HEK293 (cell line): ENCODE data around the gene UST.

ENCODE experiments used
- CTCF ChIA-PET: fragments of 350-600 bp; formaldehyde crosslinking; extraction: SDS; loops from one replicate; lab custom pipeline; 2021; ENCODE audit warnings: antibody characterized with exemption; lab: Yijun Ruan, JAX
- POLR2A ChIA-PET: fragments of 300-600 bp; formaldehyde crosslinking; extraction: SDS; loops from one replicate; lab custom pipeline; 2020; ENCODE audit warnings: antibody characterized with exemption, inconsistent platforms; lab: Yijun Ruan, JAX
- H3K27ac ChIP-seq: fragments of 200-500 bp; sonication (Bioruptor generic); 2 replicates; pipeline ENCODE4 v1.5.1; 2014; ENCODE audit warnings: low read depth, low read length, control low read depth, inconsistent platforms; ENCODE audit errors: extremely low read depth
- H3K36me3 ChIP-seq, 2 experiments: fragments of 200-500 bp in 1 of 2; sonication (Bioruptor generic) in 1 of 2; 1 replicate in 1 of 2; 2 replicates in 1 of 2; pipeline ENCODE4 v1.5.1; 2014 to 2017; ENCODE audit warnings: inconsistent platforms in 2 of 2, low read length in 2 of 2; ENCODE audit not compliant: control insufficient read depth in 2 of 2, insufficient read depth in 1 of 2
- H3K4me1 ChIP-seq: fragments of 200-500 bp; sonication (Bioruptor generic); 2 replicates; pipeline ENCODE4 v1.5.1; 2014; ENCODE audit warnings: mild to moderate bottlenecking, low read length, inconsistent platforms; ENCODE audit not compliant: control insufficient read depth, insufficient read depth
- H3K4me3 ChIP-seq: 2 replicates; pipeline ENCODE4 v1.5.1; 2011; ENCODE audit warnings: low read depth, mild to moderate bottlenecking, control low read depth, low read length, moderate library complexity
- H3K9me3 ChIP-seq: fragments of 200-500 bp; sonication (Bioruptor generic); 2 replicates; pipeline ENCODE4 v1.5.1; 2014; ENCODE audit warnings: low read depth, low read length, inconsistent platforms; ENCODE audit not compliant: control insufficient read depth, insufficient read depth
- GLI4 ChIP-seq: fragments of 450-650 bp; formaldehyde crosslinking; IDR thresholded peaks from 2 replicates; pipeline ENCODE4 v1.5.1; 2016; ENCODE audit warnings: missing biosample characterization, missing genetic modification characterization
- GLIS1 ChIP-seq: fragments of 450-650 bp; formaldehyde crosslinking; IDR thresholded peaks from 2 replicates; pipeline ENCODE4 v1.5.1; 2016; ENCODE audit warnings: missing biosample characterization, missing genetic modification characterization
- GLIS2 ChIP-seq: fragments of 450-650 bp; formaldehyde crosslinking; IDR thresholded peaks from 2 replicates; pipeline ENCODE4 v1.5.1; 2016; ENCODE audit warnings: missing biosample characterization, missing genetic modification characterization
- PBX3 ChIP-seq: sonication (generic); formaldehyde crosslinking; IDR thresholded peaks from 2 replicates; pipeline ENCODE4 v1.8.1; 2022; ENCODE audit warnings: mild to moderate bottlenecking, moderate library complexity, missing genetic modification reagents
- SP2 ChIP-seq: fragments of 450-650 bp; formaldehyde crosslinking; IDR thresholded peaks from 2 replicates; pipeline ENCODE4 v1.5.1; 2016; ENCODE audit warnings: missing biosample characterization, missing genetic modification characterization
- WT1 ChIP-seq: fragments of 450-650 bp; formaldehyde crosslinking; IDR thresholded peaks from 2 replicates; pipeline ENCODE4 v1.5.1; 2016; ENCODE audit warnings: missing biosample characterization, missing genetic modification characterization
- ZBTB44 ChIP-seq: fragments of 450-650 bp; IDR thresholded peaks from 2 replicates; pipeline ENCODE4 v1.5.1; 2018; ENCODE audit warnings: missing biosample characterization, mild to moderate bottlenecking, missing genetic modification characterization
- ZEB2 ChIP-seq: fragments of 450-650 bp; formaldehyde crosslinking; IDR thresholded peaks from 2 replicates; pipeline ENCODE4 v1.5.1; 2016; ENCODE audit warnings: missing biosample characterization, missing genetic modification characterization
- ZFP3 ChIP-seq: fragments of 450-650 bp; formaldehyde crosslinking; IDR thresholded peaks from 2 replicates; pipeline ENCODE4 v1.5.1; 2016; ENCODE audit warnings: low read depth, missing biosample characterization, missing genetic modification characterization
- ZFP37 ChIP-seq: fragments of 450-650 bp; formaldehyde crosslinking; IDR thresholded peaks from 2 replicates; pipeline ENCODE4 v1.5.1; 2016; ENCODE audit warnings: missing biosample characterization, missing genetic modification characterization
- ZFP41 ChIP-seq: fragments of 450-650 bp; formaldehyde crosslinking; IDR thresholded peaks from 2 replicates; pipeline ENCODE4 v1.5.1; 2016; ENCODE audit warnings: missing biosample characterization, missing genetic modification characterization, borderline replicate concordance
- ZNF10 ChIP-seq: fragments of 450-650 bp; formaldehyde crosslinking; IDR thresholded peaks from 2 replicates; pipeline ENCODE4 v1.5.1; 2017; ENCODE audit warnings: missing biosample characterization, missing genetic modification characterization
- ZNF155 ChIP-seq: fragments of 450-650 bp; formaldehyde crosslinking; IDR thresholded peaks from 2 replicates; pipeline ENCODE4 v1.5.1; 2016; ENCODE audit warnings: missing biosample characterization, missing genetic modification characterization
- ZNF157 ChIP-seq: fragments of 450-650 bp; formaldehyde crosslinking; IDR thresholded peaks from 2 replicates; pipeline ENCODE4 v1.5.1; 2016; ENCODE audit warnings: missing biosample characterization, missing genetic modification characterization
- ZNF23 ChIP-seq: fragments of 450-650 bp; formaldehyde crosslinking; IDR thresholded peaks from 2 replicates; pipeline ENCODE4 v1.5.1; 2016; ENCODE audit warnings: missing biosample characterization, missing genetic modification characterization, borderline replicate concordance
- ZNF324 ChIP-seq: fragments of 450-650 bp; formaldehyde crosslinking; IDR thresholded peaks from 2 replicates; pipeline ENCODE4 v1.5.1; 2016; ENCODE audit warnings: missing biosample characterization, missing genetic modification characterization
- ZNF335 ChIP-seq: fragments of 450-650 bp; formaldehyde crosslinking; conservative IDR thresholded peaks from 2 replicates; pipeline ENCODE4 v1.5.1; 2016; ENCODE audit warnings: missing biosample characterization, missing genetic modification characterization
- ZNF394 ChIP-seq: fragments of 450-650 bp; formaldehyde crosslinking; IDR thresholded peaks from 2 replicates; pipeline ENCODE4 v1.5.1; 2016; ENCODE audit warnings: missing biosample characterization, missing genetic modification characterization, mild to moderate bottlenecking, moderate library complexity, borderline replicate concordance
- ZNF433 ChIP-seq: fragments of 450-650 bp; formaldehyde crosslinking; IDR thresholded peaks from 2 replicates; pipeline ENCODE4 v1.5.1; 2016; ENCODE audit warnings: missing biosample characterization, missing genetic modification characterization, low read depth
- ZNF514 ChIP-seq: fragments of 450-650 bp; formaldehyde crosslinking; IDR thresholded peaks from 2 replicates; pipeline ENCODE4 v1.5.1; 2016; ENCODE audit warnings: missing biosample characterization, missing genetic modification characterization
- ZNF558 ChIP-seq: fragments of 450-650 bp; formaldehyde crosslinking; IDR thresholded peaks from 2 replicates; pipeline ENCODE4 v1.5.1; 2016; ENCODE audit warnings: missing biosample characterization, missing genetic modification characterization
- ZSCAN5A ChIP-seq: fragments of 450-650 bp; formaldehyde crosslinking; IDR thresholded peaks from 2 replicates; pipeline ENCODE4 v1.5.1; 2016; ENCODE audit warnings: missing biosample characterization, missing genetic modification characterization
- TF ChIP-seq, protein P1 (sequence below): fragments of 450-650 bp; formaldehyde crosslinking; IDR thresholded peaks from 2 replicates; pipeline ENCODE4 v1.5.1; 2017; ENCODE audit warnings: missing biosample characterization, missing genetic modification characterization

The UST gene

DNA sequence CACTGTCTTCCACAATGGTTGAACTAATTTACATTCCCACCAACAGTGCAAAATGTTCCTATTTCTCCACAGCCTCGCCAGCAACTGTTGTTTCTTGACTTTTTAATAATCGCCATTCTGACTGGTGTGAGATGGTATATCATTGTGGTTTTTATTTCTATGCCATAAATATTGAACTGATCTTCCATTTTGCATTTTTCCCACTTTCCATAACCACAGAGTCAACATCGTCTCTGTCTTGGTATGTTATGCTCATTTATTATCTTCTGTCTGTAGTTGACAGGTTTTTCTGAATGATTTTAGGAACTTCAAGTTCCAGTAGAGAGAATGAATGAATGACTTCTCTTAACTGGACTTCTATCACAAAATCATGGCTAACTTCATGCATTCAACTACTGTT, 259.8 kb downstream of the UST start (continued):
- TF ChIP-seq ZNF155 (tag by site-specific recombination): no peak
- no peak for TF ChIP-seq ZFP37
- TF ChIP-seq GLI4: no peak
- TF ChIP-seq, protein P1, sequence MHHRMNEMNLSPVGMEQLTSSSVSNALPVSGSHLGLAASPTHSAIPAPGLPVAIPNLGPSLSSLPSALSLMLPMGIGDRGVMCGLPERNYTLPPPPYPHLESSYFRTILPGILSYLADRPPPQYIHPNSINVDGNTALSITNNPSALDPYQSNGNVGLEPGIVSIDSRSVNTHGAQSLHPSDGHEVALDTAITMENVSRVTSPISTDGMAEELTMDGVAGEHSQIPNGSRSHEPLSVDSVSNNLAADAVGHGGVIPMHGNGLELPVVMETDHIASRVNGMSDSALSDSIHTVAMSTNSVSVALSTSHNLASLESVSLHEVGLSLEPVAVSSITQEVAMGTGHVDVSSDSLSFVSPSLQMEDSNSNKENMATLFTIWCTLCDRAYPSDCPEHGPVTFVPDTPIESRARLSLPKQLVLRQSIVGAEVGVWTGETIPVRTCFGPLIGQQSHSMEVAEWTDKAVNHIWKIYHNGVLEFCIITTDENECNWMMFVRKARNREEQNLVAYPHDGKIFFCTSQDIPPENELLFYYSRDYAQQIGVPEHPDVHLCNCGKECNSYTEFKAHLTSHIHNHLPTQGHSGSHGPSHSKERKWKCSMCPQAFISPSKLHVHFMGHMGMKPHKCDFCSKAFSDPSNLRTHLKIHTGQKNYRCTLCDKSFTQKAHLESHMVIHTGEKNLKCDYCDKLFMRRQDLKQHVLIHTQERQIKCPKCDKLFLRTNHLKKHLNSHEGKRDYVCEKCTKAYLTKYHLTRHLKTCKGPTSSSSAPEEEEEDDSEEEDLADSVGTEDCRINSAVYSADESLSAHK: no peak
- no peak for TF ChIP-seq SP2
- no peak for TF ChIP-seq GLIS2 (tag by site-specific recombination)
- TF ChIP-seq, all 188 proteins: peak for 0

- H3K36me3 ChIP-seq: no peaks in the 10 kb centered on the region
- ChIA-PET CTCF (interaction anchor here (0.6 to 1.0 kb wide), 2 partner anchors 74 to 430 kb away, joined by 3 to 4 read pairs; no protein-coding TSS in a partner anchor), POLR2A (no interaction called here)
- H3K27ac ChIP-seq: no peak overlapping the region
- no peak for TF ChIP-seq ZNF558
- no peak for TF ChIP-seq PBX3 (CRISPR knock-in tag)
- no peak for TF ChIP-seq ZNF324 (tag by site-specific recombination)
- no peak for TF ChIP-seq ZNF433 (tag by site-specific recombination)
- no peak for TF ChIP-seq ZSCAN5A
- no peak for TF ChIP-seq ZNF335 (tag by site-specific recombination)
- no peak for TF ChIP-seq ZEB2 (tag by site-specific recombination)
- no peak for TF ChIP-seq ZNF394 (tag by site-specific recombination)
- TF ChIP-seq WT1 (tag by site-specific recombination): no peak
- no peak for TF ChIP-seq ZNF23 (tag by site-specific recombination)
- TF ChIP-seq ZNF157 (tag by site-specific recombination): no peak
- TF ChIP-seq ZBTB44 (tag by site-specific recombination): no peak
- no peak for TF ChIP-seq ZFP3 (tag by site-specific recombination)
- no peak for TF ChIP-seq ZNF10
- TF ChIP-seq ZFP41 (tag by site-specific recombination): no peak
- no peak for TF ChIP-seq GLIS1 (tag by site-specific recombination)
- no peak for TF ChIP-seq ZNF514
- no peaks in the 10 kb centered on the region for H3K9me3 ChIP-seq
- no peaks in the 10 kb centered on the region for H3K4me1 ChIP-seq
- no peak overlapping the region for H3K4me3 ChIP-seq
These were observed 261.0 kb downstream of the UST start for GRCh38 chr6:149007846-149008245.
